Smooth muscle cell (in vitro differentiated cells): ENCODE measurements around the gene HOXB3. TPM values are rescaled to one million over a fixed set of nuclear protein-coding genes. Genes with fewer than 3 reads are reported as not detected.

Experiments
- DNase-seq: peaks from one replicate; lab custom pipeline; 2025; ENCODE audit not compliant: unreplicated experiment; lab: John Stamatoyannopoulos, UW
- H2AFZ ChIP-seq: fragments of 200-600 bp; sonication (generic); 2 replicates; pipeline ENCODE4 v1.6.0; 2016; ENCODE audit warnings: antibody characterized with exemption, low read depth, mild to moderate bottlenecking
- H3F3A ChIP-seq: fragments of 200-600 bp; sonication (generic); 2 replicates; pipeline ENCODE4 v1.6.0; 2017; ENCODE audit warnings: antibody characterized with exemption, low read depth
- H3K27ac ChIP-seq: fragments of 200-600 bp; sonication (generic); 2 replicates; pipeline ENCODE4 v1.5.1; 2016; ENCODE audit warnings: low read depth, mild to moderate bottlenecking
- H3K27me3 ChIP-seq: fragments of 200-600 bp; sonication (generic); 2 replicates; pipeline ENCODE4 v1.6.1; 2016; ENCODE audit warnings: low read depth, mild to moderate bottlenecking
- H3K36me3 ChIP-seq: fragments of 200-600 bp; sonication (generic); 2 replicates; pipeline ENCODE4 v1.5.1; 2016; ENCODE audit warnings: low read depth
- H3K4me1 ChIP-seq: fragments of 200-600 bp; sonication (generic); 2 replicates; pipeline ENCODE4 v1.5.1; 2016; ENCODE audit warnings: low read depth
- H3K4me2 ChIP-seq: fragments of 200-600 bp; sonication (generic); 2 replicates; pipeline ENCODE4 v1.6.0; 2016; ENCODE audit warnings: mild to moderate bottlenecking
- H3K4me3 ChIP-seq: fragments of 200-600 bp; sonication (generic); 2 replicates; pipeline ENCODE4 v1.5.1; 2016; ENCODE audit warnings: mild to moderate bottlenecking
- H3K79me2 ChIP-seq: fragments of 200-600 bp; sonication (generic); 2 replicates; pipeline ENCODE4 v1.6.0; 2016; ENCODE audit warnings: low read depth, mild to moderate bottlenecking
- H3K9ac ChIP-seq: fragments of 200-600 bp; sonication (generic); 2 replicates; pipeline ENCODE4 v1.6.0; 2016; ENCODE audit warnings: low read depth
- H3K9me3 ChIP-seq: fragments of 200-600 bp; sonication (generic); replicated peaks from 2 replicates; pipeline ENCODE4 v1.5.1; 2016; ENCODE audit warnings: low read depth
- H4K20me1 ChIP-seq: fragments of 200-600 bp; sonication (generic); 2 replicates; pipeline ENCODE4 v1.6.0; 2016; ENCODE audit warnings: low read depth
- WGBS: methylation state at CpG from one replicate; pipeline ENCODE4 v1.1.7; 2016; ENCODE audit warnings: low lambda C conversion rate; 5-methylcytosine and 5-hydroxymethylcytosine counted together
- polyA plus RNA-seq: library from polyadenylated mRNA; unstranded; fragments of >200 nt; fragmentation: Nextera tagmentation; extraction: Ambion mirVana; gene quantifications from 2 replicates; pipeline ENCODE4 v1.2.1, GENCODE V29; 2016
- total RNA-seq: library from RNA; depleted of rRNA; stranded (reverse); fragments of >200 nt; gene quantifications from 2 replicates; pipeline ENCODE4 v1.2.3, GENCODE V29; 2014
- TF ChIP-seq, protein P1 (sequence below): fragments of 200-600 bp; sonication (generic); IDR thresholded peaks from 2 replicates; pipeline ENCODE4 v1.5.1; 2017; ENCODE audit warnings: borderline replicate concordance, mild to moderate bottlenecking, antibody characterized with exemption; ENCODE audit not compliant: insufficient read depth, poor library complexity, severe bottlenecking

Gene HOXB3
- total and polyA plus RNA-seq, 2 experiments from 2014 or later: 2.8 to 5.1 TPM

GRCh38 chr17:48532261-48532660 is 57.8 kb downstream of the HOXB3 start:
- Histone ChIP-seq H3K36me3 (no peaks in the 10 kb centered on the region), H3K4me3 (no peak overlapping the region), H3F3A (no peaks in the 10 kb centered on the region), H4K20me1 (no peaks in the 10 kb centered on the region), H3K9ac (no peak overlapping the region), H3K4me1 (no peaks in the 10 kb centered on the region), H3K27ac (no peak overlapping the region), H2AFZ (no peak overlapping the region), H3K79me2 (no peaks in the 10 kb centered on the region), H3K27me3 (peaks cover 41% of the 10 kb centered on the region), H3K9me3 (no peaks in the 10 kb centered on the region), H3K4me2 (no peak overlapping the region)
- TF ChIP-seq, protein P1, sequence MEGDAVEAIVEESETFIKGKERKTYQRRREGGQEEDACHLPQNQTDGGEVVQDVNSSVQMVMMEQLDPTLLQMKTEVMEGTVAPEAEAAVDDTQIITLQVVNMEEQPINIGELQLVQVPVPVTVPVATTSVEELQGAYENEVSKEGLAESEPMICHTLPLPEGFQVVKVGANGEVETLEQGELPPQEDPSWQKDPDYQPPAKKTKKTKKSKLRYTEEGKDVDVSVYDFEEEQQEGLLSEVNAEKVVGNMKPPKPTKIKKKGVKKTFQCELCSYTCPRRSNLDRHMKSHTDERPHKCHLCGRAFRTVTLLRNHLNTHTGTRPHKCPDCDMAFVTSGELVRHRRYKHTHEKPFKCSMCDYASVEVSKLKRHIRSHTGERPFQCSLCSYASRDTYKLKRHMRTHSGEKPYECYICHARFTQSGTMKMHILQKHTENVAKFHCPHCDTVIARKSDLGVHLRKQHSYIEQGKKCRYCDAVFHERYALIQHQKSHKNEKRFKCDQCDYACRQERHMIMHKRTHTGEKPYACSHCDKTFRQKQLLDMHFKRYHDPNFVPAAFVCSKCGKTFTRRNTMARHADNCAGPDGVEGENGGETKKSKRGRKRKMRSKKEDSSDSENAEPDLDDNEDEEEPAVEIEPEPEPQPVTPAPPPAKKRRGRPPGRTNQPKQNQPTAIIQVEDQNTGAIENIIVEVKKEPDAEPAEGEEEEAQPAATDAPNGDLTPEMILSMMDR: no peak
- WGBS: 92% methylated on average over 8 of the region's 8 CpGs
- no peak for DNase-seq

GRCh38 chr17:48530887-48531272 is 59.2 kb downstream of the HOXB3 start, which contains the start of gene HOXB1:
TSS of gene HOXB1 (minus strand) at chr17:48531011. CDS start at chr17:48530904, 107 bp downstream.
- Histone ChIP-seq H3K4me2 (no peak within 1 kb of the TSS), H2AFZ (no peak within 1 kb of the TSS), H3K4me1 (peaks cover 6% of the 10 kb centered on the region), H3F3A (no peaks in the 10 kb centered on the region), H3K4me3 (no peak within 1 kb of the TSS), H3K9me3 (no peaks in the 10 kb centered on the region), H3K9ac (no peak within 1 kb of the TSS), H3K27ac (no peak within 1 kb of the TSS), H3K79me2 (no peaks in the 10 kb centered on the region), H4K20me1 (no peaks in the 10 kb centered on the region), H3K27me3 (peaks cover 55% of the 10 kb centered on the region), H3K36me3 (no peaks in the 10 kb centered on the region)
- WGBS: 62% methylated on average over 15 of the region's 15 CpGs
- DNase-seq: no peak
- TF ChIP-seq, protein P1: no peak

- H3F3A ChIP-seq: no peaks in the 10 kb centered on the region
- H3K9ac ChIP-seq: no peak overlapping the region
- TF ChIP-seq, protein P1: no peak
- no peaks in the 10 kb centered on the region for H4K20me1 ChIP-seq
- no peak for DNase-seq
- peaks cover 60% of the 10 kb centered on the region for H3K27me3 ChIP-seq
- no peak overlapping the region for H3K27ac ChIP-seq
- H3K36me3 ChIP-seq: no peaks in the 10 kb centered on the region
- H3K4me1 ChIP-seq: peaks cover 6% of the 10 kb centered on the region
- H3K79me2 ChIP-seq: no peaks in the 10 kb centered on the region
- WGBS: 54% methylated on average over 37 of the region's 37 CpGs
- H3K4me2 ChIP-seq: no peak overlapping the region
- H3K9me3 ChIP-seq: no peaks in the 10 kb centered on the region
- H2AFZ ChIP-seq: no peak overlapping the region
- no peak overlapping the region for H3K4me3 ChIP-seq
Observed at GRCh38 chr17:48530208-48530886, 59.7 kb downstream of the HOXB3 start.

DNA sequence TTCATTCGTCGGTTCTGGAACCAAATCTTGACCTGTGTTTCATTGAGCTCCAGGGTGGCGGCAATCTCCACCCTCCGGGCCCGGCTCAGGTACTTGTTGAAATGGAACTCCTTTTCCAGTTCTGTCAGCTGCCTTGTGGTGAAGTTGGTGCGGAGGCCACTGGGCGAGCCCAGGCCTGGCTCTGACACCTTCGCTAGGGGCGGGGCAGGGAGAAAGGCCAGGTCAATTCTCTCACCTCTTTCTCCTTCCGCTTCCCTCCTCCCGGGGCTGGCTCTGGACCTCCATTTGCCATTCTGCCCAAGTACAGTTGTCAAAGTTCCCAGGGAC is 60.4 kb downstream of the HOXB3 start:
- WGBS: 71% methylated on average over 11 of the region's 11 CpGs
- no peaks in the 10 kb centered on the region for H3F3A ChIP-seq
- no peak overlapping the region for H3K4me3 ChIP-seq
- H4K20me1 ChIP-seq: no peaks in the 10 kb centered on the region
- no peak overlapping the region for H2AFZ ChIP-seq
- no peak overlapping the region for H3K4me2 ChIP-seq
- no peak for DNase-seq
- no peaks in the 10 kb centered on the region for H3K36me3 ChIP-seq
- H3K27ac ChIP-seq: no peak overlapping the region
- peaks cover 65% of the 10 kb centered on the region for H3K27me3 ChIP-seq
- TF ChIP-seq, protein P1: no peak
- no peak overlapping the region for H3K9ac ChIP-seq
- peaks cover 6% of the 10 kb centered on the region for H3K4me1 ChIP-seq
- no peaks in the 10 kb centered on the region for H3K9me3 ChIP-seq
- no peaks in the 10 kb centered on the region for H3K79me2 ChIP-seq
